Mammary epithelial cell (primary cell): Measurements from ENCODE around the gene PRMT1.

Source experiments
- CTCF ChIP-seq, 2 donors: IDR thresholded peaks in 1 of 2; conservative IDR thresholded peaks in 1 of 2; 2 replicates each; pipeline ENCODE4 v1.5.1; 2011 to 2012; ENCODE audit warnings: inconsistent platforms in 2 of 2, low read length in 2 of 2, mild to moderate bottlenecking in 2 of 2, control low read depth in 1 of 2, low read depth in 1 of 2; ENCODE audit not compliant: insufficient read depth in 1 of 2; ENCODE audit errors: extremely low read depth in 1 of 2
- EZH2 ChIP-seq: IDR thresholded peaks from 2 replicates; pipeline ENCODE4 v1.6.1; 2012; ENCODE audit warnings: low read length, inconsistent platforms, borderline replicate concordance

- TF ChIP-seq CTCF (conservative IDR thresholded peaks at IDR 0.05 in 1 of 2, IDR thresholded peaks at IDR 0.05 in 1 of 2; ENCODE audit: extremely low read depth in 1 of 2, insufficient read depth in 1 of 2, low read depth in 1 of 2, low read length in 2 of 2) (no peak), EZH2 (no peak)
Observed at GRCh38 chr19:49631610-49632192, 45.4 kb upstream of the PRMT1 start.
